HL-60 (cell line): Measurements from ENCODE around the gene L1TD1.

Experiments
- CTCF ChIP-seq: IDR thresholded peaks from one replicate; pipeline ENCODE4 v1.5.1; 2011; ENCODE audit warnings: low read length, control low read depth, inconsistent platforms; ENCODE audit not compliant: insufficient read depth
- GABPA ChIP-seq: IDR thresholded peaks from 2 replicates; pipeline ENCODE4 v1.6.1; 2012; ENCODE audit warnings: low read depth
- REST ChIP-seq: IDR thresholded peaks from 2 replicates; pipeline ENCODE4 v1.6.1; 2012; ENCODE audit warnings: low read depth; ENCODE audit not compliant: insufficient replicate concordance

GRCh38 chr1:62240651-62241370, 46.2 kb downstream of the L1TD1 start:
- TF ChIP-seq CTCF, result no peak
- TF ChIP-seq GABPA, result no peak
- no peak for TF ChIP-seq REST
